Stimulated activated CD4-positive, alpha-beta T cell treated with anti-CD3 and anti-CD28 coated beads, Interleukin-1b, Interleukin-23, amount 100 ng/mL, for 48 hours (primary cell): ENCODE results near the gene RCOR1.

Experiments
- DNase-seq: peaks from one replicate; pipeline ENCODE4 v3.0.0-alpha.2; 2020

RCOR1 gene

DNA sequence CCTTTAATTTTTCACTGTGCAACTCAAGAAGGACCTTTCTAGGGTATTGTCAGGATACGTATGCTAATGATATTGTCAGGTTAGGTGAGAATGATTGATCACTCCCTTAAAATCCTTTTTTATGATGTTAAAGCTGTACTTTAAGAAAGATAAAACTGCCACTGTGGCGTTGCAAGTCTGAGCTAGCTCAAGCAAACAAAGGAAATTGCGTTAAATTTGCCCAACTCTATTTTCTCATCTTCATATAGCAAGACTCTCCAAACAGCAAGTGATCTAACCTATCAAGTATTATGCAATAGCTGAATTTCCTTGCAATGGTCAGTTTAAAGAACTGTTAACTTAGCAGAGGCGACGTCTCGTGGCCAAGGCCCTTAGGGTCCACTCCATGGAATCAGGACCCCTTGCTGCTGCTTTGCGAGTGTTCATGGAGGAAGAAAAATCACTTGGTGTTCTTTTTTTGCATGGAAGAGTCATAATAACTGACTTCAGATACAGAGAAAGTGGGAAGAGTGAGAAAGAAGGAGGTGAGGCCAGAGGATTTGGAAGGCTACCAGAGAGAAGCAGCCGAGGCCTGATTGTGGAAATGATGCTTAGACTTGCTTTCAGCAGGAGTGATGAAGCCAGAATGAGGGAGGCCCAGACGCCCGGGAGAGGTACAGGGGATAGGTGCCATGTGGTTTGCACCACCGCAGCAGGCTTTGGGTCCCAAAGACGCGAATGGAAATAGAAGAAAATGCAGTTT, 187.3 kb downstream of the RCOR1 start:
- DNase-seq: no peak
